MM.1S (cell line): Measurements from ENCODE around the gene MOGAT3.
A peak's percentile ranks its signal among the peaks of the same experiment; 100 is the strongest.

Experiments used
- DNase-seq: peaks from one replicate; pipeline ENCODE4 v3.0.0-alpha.2; 2015
- H2AFZ ChIP-seq: fragments of 300-600 bp; sonication (generic); 2 replicates; pipeline ENCODE4 v1.6.0; 2016; ENCODE audit warnings: antibody characterized with exemption, low read length
- H3F3A ChIP-seq: fragments of 300-600 bp; sonication (generic); 2 replicates; pipeline ENCODE4 v1.6.1; 2016; ENCODE audit warnings: mild to moderate bottlenecking, antibody characterized with exemption, low read length, moderate library complexity, mixed read lengths; ENCODE audit not compliant: insufficient read depth
- H3K27ac ChIP-seq: fragments of 300-600 bp; sonication (generic); 2 replicates; pipeline ENCODE4 v1.5.1; 2016; ENCODE audit warnings: mild to moderate bottlenecking, low read length
- H3K27me3 ChIP-seq: fragments of 300-600 bp; sonication (generic); replicated peaks from 2 replicates; pipeline ENCODE4 v1.6.0; 2016; ENCODE audit warnings: low read length; ENCODE audit not compliant: insufficient read depth
- H3K36me3 ChIP-seq: fragments of 300-600 bp; sonication (generic); replicated peaks from 2 replicates; pipeline ENCODE4 v1.6.1; 2016; ENCODE audit warnings: mild to moderate bottlenecking, low read length, mixed read lengths; ENCODE audit not compliant: insufficient read depth
- H3K4me1 ChIP-seq: fragments of 300-600 bp; sonication (generic); 2 replicates; pipeline ENCODE4 v1.6.1; 2016; ENCODE audit warnings: low read length, mixed read lengths
- H3K4me2 ChIP-seq: fragments of 300-600 bp; sonication (generic); 2 replicates; pipeline ENCODE4 v1.6.0; 2016; ENCODE audit warnings: low read depth, low read length
- H3K4me3 ChIP-seq: fragments of 300-600 bp; sonication (generic); 2 replicates; pipeline ENCODE4 v1.5.1; 2016; ENCODE audit warnings: low read length, mixed read lengths
- H3K79me2 ChIP-seq: fragments of 300-600 bp; sonication (generic); 2 replicates; pipeline ENCODE4 v1.6.1; 2016; ENCODE audit warnings: mixed run types, low read length, mixed read lengths
- H3K9ac ChIP-seq: fragments of 300-600 bp; sonication (generic); 2 replicates; pipeline ENCODE4 v1.6.1; 2016; ENCODE audit warnings: low read length, mixed read lengths
- H3K9me2 ChIP-seq: fragments of 300-600 bp; sonication (generic); replicated peaks from 2 replicates; pipeline ENCODE4 v1.6.1; 2016; ENCODE audit warnings: mild to moderate bottlenecking, low read length, mixed read lengths; ENCODE audit not compliant: insufficient read depth
- H3K9me3 ChIP-seq: fragments of 300-600 bp; sonication (generic); replicated peaks from 2 replicates; pipeline ENCODE4 v1.6.1; 2016; ENCODE audit warnings: mild to moderate bottlenecking, low read length, mixed read lengths; ENCODE audit not compliant: insufficient read depth
- H4K20me1 ChIP-seq: fragments of 300-600 bp; sonication (generic); 2 replicates; pipeline ENCODE4 v1.6.1; 2016; ENCODE audit warnings: mild to moderate bottlenecking, low read length, moderate library complexity, mixed read lengths; ENCODE audit not compliant: insufficient read depth
- EZH2 ChIP-seq: fragments of 300-600 bp; sonication (generic); optimal IDR thresholded peaks from 2 replicates; pipeline ENCODE3; 2017; ENCODE audit warnings: low read depth, mild to moderate bottlenecking, antibody characterized with exemption, low read length, mixed read lengths
- EZH2phosphoT487 ChIP-seq: fragments of 300-600 bp; sonication (generic); IDR thresholded peaks from 2 replicates; pipeline ENCODE4 v1.6.1; 2018; ENCODE audit warnings: antibody characterized with exemption, low read length
- TF ChIP-seq, protein P1 (sequence below): fragments of 300-600 bp; sonication (generic); IDR thresholded peaks from 2 replicates; pipeline ENCODE4 v1.5.1; 2016; ENCODE audit warnings: antibody characterized with exemption, low read length, mixed read lengths

The MOGAT3 gene

DNA sequence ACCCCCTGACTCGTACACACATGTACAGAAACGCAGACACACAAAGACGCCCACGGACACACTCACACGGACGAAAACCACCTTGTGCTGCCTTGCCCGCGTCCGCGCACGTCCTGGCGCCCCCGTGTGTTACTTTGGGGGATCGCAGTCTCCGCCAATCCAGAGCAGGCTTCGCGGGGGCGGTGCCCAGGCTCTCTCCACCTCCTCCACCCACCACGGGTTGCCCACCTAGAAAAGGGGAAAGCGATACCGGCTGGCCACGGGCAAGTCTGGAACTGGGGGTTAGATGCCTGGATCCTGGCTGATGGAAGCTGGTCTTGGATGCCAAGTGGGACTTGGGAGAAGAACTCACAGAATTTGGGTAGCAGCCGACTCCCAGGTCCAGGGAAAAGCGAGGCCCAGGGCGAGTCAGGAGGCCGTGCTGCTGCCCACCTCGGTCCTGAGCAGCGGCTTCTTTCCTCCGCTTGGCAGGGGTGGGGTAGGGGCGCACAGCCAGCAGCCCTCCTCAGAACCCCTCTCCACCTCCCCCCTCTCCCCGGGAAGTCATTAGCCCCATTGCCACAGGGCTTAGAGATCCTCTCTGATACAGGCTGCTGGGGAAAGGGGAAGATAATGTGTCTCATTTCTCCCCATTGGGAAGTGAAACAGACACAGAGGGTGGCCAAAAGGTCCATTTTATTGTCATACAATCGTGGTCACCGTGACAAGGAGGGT lies 30.8 kb downstream of the MOGAT3 start:
- DNase-seq, result peak; percentile 53
- TF ChIP-seq, protein P1, sequence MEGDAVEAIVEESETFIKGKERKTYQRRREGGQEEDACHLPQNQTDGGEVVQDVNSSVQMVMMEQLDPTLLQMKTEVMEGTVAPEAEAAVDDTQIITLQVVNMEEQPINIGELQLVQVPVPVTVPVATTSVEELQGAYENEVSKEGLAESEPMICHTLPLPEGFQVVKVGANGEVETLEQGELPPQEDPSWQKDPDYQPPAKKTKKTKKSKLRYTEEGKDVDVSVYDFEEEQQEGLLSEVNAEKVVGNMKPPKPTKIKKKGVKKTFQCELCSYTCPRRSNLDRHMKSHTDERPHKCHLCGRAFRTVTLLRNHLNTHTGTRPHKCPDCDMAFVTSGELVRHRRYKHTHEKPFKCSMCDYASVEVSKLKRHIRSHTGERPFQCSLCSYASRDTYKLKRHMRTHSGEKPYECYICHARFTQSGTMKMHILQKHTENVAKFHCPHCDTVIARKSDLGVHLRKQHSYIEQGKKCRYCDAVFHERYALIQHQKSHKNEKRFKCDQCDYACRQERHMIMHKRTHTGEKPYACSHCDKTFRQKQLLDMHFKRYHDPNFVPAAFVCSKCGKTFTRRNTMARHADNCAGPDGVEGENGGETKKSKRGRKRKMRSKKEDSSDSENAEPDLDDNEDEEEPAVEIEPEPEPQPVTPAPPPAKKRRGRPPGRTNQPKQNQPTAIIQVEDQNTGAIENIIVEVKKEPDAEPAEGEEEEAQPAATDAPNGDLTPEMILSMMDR, result peak; percentile 95
- TF ChIP-seq EZH2phosphoT487, result no peak
- TF ChIP-seq EZH2, result no peak
- no peak overlapping the region for H3K27ac ChIP-seq
- H3K9me2 ChIP-seq, result no peaks in the 10 kb centered on the region
- H3K4me1 ChIP-seq, result peaks cover 7% of the 10 kb centered on the region; the same call in 1 of the 2 replicates
- no peaks in the 10 kb centered on the region for H3F3A ChIP-seq
- H3K4me2 ChIP-seq, result peak overlapping the region; percentile 51; the same call in 1 of the 2 replicates
- no peaks in the 10 kb centered on the region for H3K9me3 ChIP-seq
- no peaks in the 10 kb centered on the region for H3K36me3 ChIP-seq
- H2AFZ ChIP-seq, result no peak overlapping the region
- H3K4me3 ChIP-seq, result no peak overlapping the region; the same call in 1 of the 2 replicates
- H3K9ac ChIP-seq, result no peak overlapping the region
- H3K79me2 ChIP-seq, result no peaks in the 10 kb centered on the region
- H3K27me3 ChIP-seq, result peaks cover 87% of the 10 kb centered on the region
- H4K20me1 ChIP-seq, result no peaks in the 10 kb centered on the region

DNA sequence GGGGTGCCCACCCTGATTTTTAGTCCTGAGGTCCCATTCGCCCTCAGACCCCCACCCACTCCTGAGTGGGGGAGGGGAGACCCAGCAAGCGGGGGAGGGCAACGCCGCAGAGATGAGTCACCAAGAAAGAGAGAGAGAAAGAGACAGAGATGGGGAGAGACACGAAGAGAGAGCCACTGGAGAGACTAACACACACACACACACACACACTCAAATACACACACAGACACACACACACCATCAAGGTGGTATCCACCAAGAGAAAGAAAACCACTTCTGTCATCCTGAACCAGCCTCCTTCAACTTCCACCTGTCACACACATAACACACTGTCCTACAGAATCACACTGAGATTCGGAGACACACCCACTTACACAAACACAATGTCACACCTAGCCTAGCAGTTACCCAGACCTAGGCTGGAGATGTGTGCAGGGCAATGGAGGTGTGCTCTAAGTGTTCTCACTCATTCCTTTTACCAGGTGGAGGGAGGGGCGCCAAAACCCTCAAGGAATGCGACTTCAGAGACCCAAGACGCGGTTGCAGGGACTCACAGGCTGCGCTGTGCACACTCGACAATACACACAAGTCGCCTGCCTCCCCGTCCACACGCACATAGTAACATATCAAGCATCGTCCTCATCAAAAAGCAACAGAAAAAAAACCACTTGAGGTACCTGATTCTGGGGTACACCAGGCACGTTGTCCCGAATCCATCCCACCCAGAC lies 31.6 kb downstream of the MOGAT3 start:
- H3K9me2 ChIP-seq, result no peaks in the 10 kb centered on the region
- no peak overlapping the region for H3K27ac ChIP-seq
- no peak for DNase-seq
- H3K4me1 ChIP-seq, result peaks cover 7% of the 10 kb centered on the region; the same call in 1 of the 2 replicates
- no peak overlapping the region for H3K9ac ChIP-seq
- no peaks in the 10 kb centered on the region for H3F3A ChIP-seq
- H3K4me3 ChIP-seq, result no peak overlapping the region; the same call in 1 of the 2 replicates
- H3K79me2 ChIP-seq, result no peaks in the 10 kb centered on the region
- H4K20me1 ChIP-seq, result no peaks in the 10 kb centered on the region
- no peak overlapping the region for H2AFZ ChIP-seq
- H3K27me3 ChIP-seq, result peaks cover 89% of the 10 kb centered on the region
- H3K4me2 ChIP-seq, result peak overlapping the region; percentile 51; the same call in 1 of the 2 replicates
- H3K9me3 ChIP-seq, result no peaks in the 10 kb centered on the region
- TF ChIP-seq EZH2 (no peak), EZH2phosphoT487 (no peak)
- TF ChIP-seq, protein P1, result no peak
- no peaks in the 10 kb centered on the region for H3K36me3 ChIP-seq

- DNase-seq, result no peak
- Histone ChIP-seq H3K27ac (no peak overlapping the region), H4K20me1 (no peaks in the 10 kb centered on the region), H3K4me3 (no peak overlapping the region), H3K27me3 (peaks cover 88% of the 10 kb centered on the region), H3K4me2 (no peak overlapping the region), H3F3A (no peaks in the 10 kb centered on the region), H3K9ac (no peak overlapping the region), H3K9me2 (no peaks in the 10 kb centered on the region), H3K36me3 (no peaks in the 10 kb centered on the region), H3K9me3 (no peaks in the 10 kb centered on the region), H3K4me1 (peaks cover 7% of the 10 kb centered on the region; the same call in 1 of the 2 replicates), H3K79me2 (no peaks in the 10 kb centered on the region), H2AFZ (no peak overlapping the region)
- TF ChIP-seq EZH2phosphoT487, result no peak
Measured at GRCh38 chr7:101168412-101169049, 32.3 kb downstream of the MOGAT3 start.
